OCI-LY1 (cell line): ENCODE data around the gene ASCC1.

ENCODE experiments used
- H2AFZ ChIP-seq: fragments of 200-600 bp; sonication (generic), shearing (Covaris generic); 2 replicates; pipeline ENCODE4 v1.6.0; 2014; ENCODE audit warnings: antibody characterized with exemption, mild to moderate bottlenecking, low read length
- H3F3A ChIP-seq: fragments of 200-600 bp; sonication (generic), shearing (Covaris generic); 2 replicates; pipeline ENCODE4 v1.6.0; 2014; ENCODE audit warnings: mild to moderate bottlenecking, antibody characterized with exemption, low read length, moderate library complexity; ENCODE audit not compliant: insufficient read depth
- H3K27ac ChIP-seq: fragments of 200-600 bp; sonication (generic); 2 replicates; pipeline ENCODE4 v1.5.1; 2014; ENCODE audit warnings: low read length, mixed run types, mild to moderate bottlenecking, low read depth; ENCODE audit not compliant: poor library complexity, severe bottlenecking
- H3K27me3 ChIP-seq: fragments of 200-600 bp; sonication (generic); 2 replicates; pipeline ENCODE4 v1.6.0; 2014; ENCODE audit warnings: antibody characterized with exemption, mild to moderate bottlenecking, low read length, moderate library complexity; ENCODE audit not compliant: insufficient read depth
- H3K36me3 ChIP-seq: fragments of 200-600 bp; sonication (generic); 2 replicates; pipeline ENCODE4 v1.6.1; 2014; ENCODE audit warnings: mild to moderate bottlenecking, antibody characterized with exemption, low read length, moderate library complexity, mixed read lengths; ENCODE audit not compliant: insufficient read depth
- H3K4me1 ChIP-seq: fragments of 200-600 bp; sonication (generic); 2 replicates; pipeline ENCODE4 v1.5.1; 2014; ENCODE audit warnings: mild to moderate bottlenecking, low read length, moderate library complexity; ENCODE audit not compliant: insufficient read depth, severe bottlenecking
- H3K4me2 ChIP-seq: fragments of 200-600 bp; sonication (generic), shearing (Covaris generic); 2 replicates; pipeline ENCODE4 v1.6.1; 2014; ENCODE audit warnings: low read length
- H3K4me3 ChIP-seq: fragments of 200-600 bp; sonication (generic); 2 replicates; pipeline ENCODE4 v1.5.1; 2014; ENCODE audit warnings: low read length, low read depth, mild to moderate bottlenecking, mixed read lengths; ENCODE audit not compliant: poor library complexity, severe bottlenecking
- H3K79me2 ChIP-seq: fragments of 200-600 bp; shearing (Covaris generic); 2 replicates; pipeline ENCODE4 v1.6.1; 2016; ENCODE audit warnings: mixed run types, low read length, mixed read lengths; ENCODE audit not compliant: insufficient read depth
- H3K9ac ChIP-seq: fragments of 200-600 bp; sonication (generic), shearing (Covaris generic); 2 replicates; pipeline ENCODE4 v1.6.1; 2014; ENCODE audit warnings: mild to moderate bottlenecking, low read length, mixed read lengths
- H3K9me2 ChIP-seq: fragments of 200-600 bp; sonication (generic), shearing (Covaris generic); 2 replicates; pipeline ENCODE4 v1.6.1; 2014; ENCODE audit warnings: low read depth, mild to moderate bottlenecking, low read length, mixed read lengths
- H3K9me3 ChIP-seq: fragments of 200-600 bp; shearing (Covaris generic); 2 replicates; pipeline ENCODE4 v1.6.1; 2014; ENCODE audit warnings: low read length, mixed read lengths
- H4K20me1 ChIP-seq: fragments of 200-600 bp; sonication (generic), shearing (Covaris generic); 2 replicates; pipeline ENCODE4 v1.6.0; 2016; ENCODE audit warnings: mild to moderate bottlenecking, low read length; ENCODE audit not compliant: insufficient read depth
- EZH2 ChIP-seq: fragments of 200-600 bp; sonication (generic), shearing (Covaris generic); IDR thresholded peaks from 2 replicates; pipeline ENCODE4 v1.8.0; 2017; ENCODE audit warnings: borderline replicate concordance, mixed run types, mild to moderate bottlenecking, antibody characterized with exemption, low read length, moderate library complexity, mixed read lengths
- TF ChIP-seq, protein P1 (sequence below): fragments of 200-600 bp; sonication (generic), shearing (Covaris generic); IDR thresholded peaks from 2 replicates; pipeline ENCODE4 v1.5.1; 2017; ENCODE audit warnings: mild to moderate bottlenecking, antibody characterized with exemption, low read length, moderate library complexity, mixed read lengths

The ASCC1 gene

DNA sequence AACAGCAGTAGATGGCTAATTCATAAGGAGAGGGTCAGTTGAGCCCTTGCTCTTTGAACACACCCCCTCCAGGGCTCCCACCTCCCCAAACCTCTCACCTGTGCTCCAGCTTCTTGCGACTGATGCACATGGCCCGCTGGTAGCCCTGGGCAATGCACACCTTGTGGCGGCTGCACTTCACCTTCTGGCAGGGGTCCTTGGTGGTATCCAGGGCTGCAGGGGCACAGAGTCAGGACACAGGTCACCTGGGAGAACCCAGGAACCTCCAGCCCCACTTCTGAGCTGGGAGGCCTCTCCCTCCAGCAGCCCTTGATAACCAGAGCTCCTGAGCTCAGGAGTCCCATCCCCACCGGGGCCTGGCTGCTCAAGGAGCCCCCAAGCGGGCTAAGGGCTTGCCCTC is 144.0 kb downstream of the ASCC1 start:
- Histone ChIP-seq H3K4me3 (no peak overlapping the region), H3K79me2 (no peaks in the 10 kb centered on the region), H2AFZ (no peak overlapping the region), H3K36me3 (peaks cover 39% of the 10 kb centered on the region), H3K27ac (no peak overlapping the region), H3K9me3 (no peaks in the 10 kb centered on the region), H3F3A (no peaks in the 10 kb centered on the region), H3K27me3 (no peaks in the 10 kb centered on the region), H3K4me2 (no peak overlapping the region), H3K9ac (no peak overlapping the region), H4K20me1 (no peaks in the 10 kb centered on the region), H3K9me2 (no peaks in the 10 kb centered on the region), H3K4me1 (peaks cover 18% of the 10 kb centered on the region)
- TF ChIP-seq EZH2, result no peak
- TF ChIP-seq, protein P1, sequence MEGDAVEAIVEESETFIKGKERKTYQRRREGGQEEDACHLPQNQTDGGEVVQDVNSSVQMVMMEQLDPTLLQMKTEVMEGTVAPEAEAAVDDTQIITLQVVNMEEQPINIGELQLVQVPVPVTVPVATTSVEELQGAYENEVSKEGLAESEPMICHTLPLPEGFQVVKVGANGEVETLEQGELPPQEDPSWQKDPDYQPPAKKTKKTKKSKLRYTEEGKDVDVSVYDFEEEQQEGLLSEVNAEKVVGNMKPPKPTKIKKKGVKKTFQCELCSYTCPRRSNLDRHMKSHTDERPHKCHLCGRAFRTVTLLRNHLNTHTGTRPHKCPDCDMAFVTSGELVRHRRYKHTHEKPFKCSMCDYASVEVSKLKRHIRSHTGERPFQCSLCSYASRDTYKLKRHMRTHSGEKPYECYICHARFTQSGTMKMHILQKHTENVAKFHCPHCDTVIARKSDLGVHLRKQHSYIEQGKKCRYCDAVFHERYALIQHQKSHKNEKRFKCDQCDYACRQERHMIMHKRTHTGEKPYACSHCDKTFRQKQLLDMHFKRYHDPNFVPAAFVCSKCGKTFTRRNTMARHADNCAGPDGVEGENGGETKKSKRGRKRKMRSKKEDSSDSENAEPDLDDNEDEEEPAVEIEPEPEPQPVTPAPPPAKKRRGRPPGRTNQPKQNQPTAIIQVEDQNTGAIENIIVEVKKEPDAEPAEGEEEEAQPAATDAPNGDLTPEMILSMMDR, result no peak

DNA sequence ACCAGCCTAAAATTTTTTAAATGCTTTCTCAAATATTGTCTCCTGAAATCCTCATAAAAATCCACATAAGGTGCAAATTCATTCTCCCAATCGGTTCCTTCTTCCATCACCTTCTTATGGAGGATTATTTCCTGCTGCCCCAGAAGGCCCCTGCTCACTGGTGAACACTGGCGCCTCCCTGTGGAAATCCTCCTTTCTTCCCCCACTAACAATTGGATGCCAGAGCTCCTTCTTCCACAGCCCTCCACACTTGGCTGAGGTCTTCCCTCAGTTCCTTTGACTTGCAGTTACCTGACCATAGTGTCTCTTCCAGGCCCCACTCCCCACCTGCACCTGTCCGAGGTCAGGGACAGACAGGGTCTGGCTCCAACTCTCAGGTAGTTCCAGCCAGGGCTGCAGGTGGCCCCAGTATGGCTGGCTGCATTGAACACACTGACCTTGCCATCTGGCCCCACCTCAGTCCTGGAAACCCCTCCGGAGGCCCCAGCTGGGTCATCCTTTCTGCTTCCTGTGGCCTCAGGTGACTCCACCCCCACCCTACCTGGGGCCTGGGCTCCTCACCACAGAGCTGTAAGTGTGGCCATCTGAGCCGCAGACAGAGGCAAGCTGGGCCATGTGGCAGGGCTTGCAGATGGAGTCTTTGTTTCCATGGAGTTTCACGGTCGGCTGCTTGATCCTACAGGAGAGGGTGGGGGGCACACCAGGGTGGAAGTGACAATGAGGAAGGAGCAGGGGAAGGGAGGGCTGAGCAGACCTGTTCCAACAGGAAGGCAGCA is 146.1 kb downstream of the ASCC1 start:
- H3K4me2 ChIP-seq, result no peak overlapping the region

DNA sequence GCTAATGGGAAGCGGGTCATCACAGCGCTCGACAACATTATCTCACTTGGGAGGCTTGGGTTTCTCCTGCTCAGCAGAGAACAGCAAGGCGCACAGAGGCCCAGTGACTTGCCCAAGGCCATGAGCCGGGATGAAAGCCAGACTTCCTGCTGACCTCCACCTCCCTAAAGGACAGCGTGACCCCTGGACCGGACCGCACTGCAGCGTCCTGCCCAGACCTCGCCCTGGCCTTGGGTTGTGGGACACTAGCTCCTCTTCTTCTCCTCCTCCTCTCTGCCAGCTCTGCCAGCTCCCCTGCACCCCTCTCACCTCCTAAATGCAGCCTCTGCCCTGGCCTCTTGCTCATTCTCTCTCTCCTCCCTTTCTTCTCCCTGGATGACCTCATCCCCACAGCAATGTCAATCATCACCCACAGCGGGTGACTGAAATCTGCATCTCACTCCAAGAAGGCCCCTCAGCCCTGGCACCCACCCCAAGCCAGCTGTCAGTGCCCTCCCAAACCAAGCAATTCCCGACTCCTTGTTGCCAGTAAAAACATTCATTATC is 147.1 kb downstream of the ASCC1 start:
- H4K20me1 ChIP-seq, result no peaks in the 10 kb centered on the region
- no peaks in the 10 kb centered on the region for H3K9me2 ChIP-seq
- no peaks in the 10 kb centered on the region for H3K79me2 ChIP-seq
- H3K36me3 ChIP-seq, result peaks cover 62% of the 10 kb centered on the region
- H3K9me3 ChIP-seq, result no peaks in the 10 kb centered on the region
- no peak overlapping the region for H3K4me3 ChIP-seq
- H3K27ac ChIP-seq, result no peak overlapping the region
- no peak overlapping the region for H2AFZ ChIP-seq
- H3K27me3 ChIP-seq, result no peaks in the 10 kb centered on the region
- no peak overlapping the region for H3K4me2 ChIP-seq
- no peak for TF ChIP-seq EZH2
- H3F3A ChIP-seq, result no peaks in the 10 kb centered on the region
- no peaks in the 10 kb centered on the region for H3K4me1 ChIP-seq
- no peak overlapping the region for H3K9ac ChIP-seq

More for the DNA sequence above, 146.1 kb downstream of the ASCC1 start:
- H3K4me1 ChIP-seq, result peaks cover under 1% of the 10 kb centered on the region
- H3K36me3 ChIP-seq, result peaks cover 57% of the 10 kb centered on the region
- no peaks in the 10 kb centered on the region for H3K79me2 ChIP-seq
- TF ChIP-seq, protein P1, result peak; percentile 38
- no peak for TF ChIP-seq EZH2
- no peaks in the 10 kb centered on the region for H3K9me2 ChIP-seq
- H4K20me1 ChIP-seq, result no peaks in the 10 kb centered on the region
- no peak overlapping the region for H3K27ac ChIP-seq
- no peaks in the 10 kb centered on the region for H3K9me3 ChIP-seq
- H3F3A ChIP-seq, result no peaks in the 10 kb centered on the region
- no peak overlapping the region for H2AFZ ChIP-seq
- no peak overlapping the region for H3K9ac ChIP-seq
- no peaks in the 10 kb centered on the region for H3K27me3 ChIP-seq
- no peak overlapping the region for H3K4me3 ChIP-seq
